Coronary artery (tissue), 2 donors: ENCODE measurements around the gene ACTMAP.

ENCODE experiments used
- DNase-seq: peaks from one replicate; pipeline ENCODE4 v3.0.0-alpha.2; 2017; ENCODE audit warnings: low spot score
- H3K27ac ChIP-seq, 2 donors: fragments of 200-600 bp; sonication (generic); one replicate each; pipeline ENCODE4 v1.5.1; 2016 to 2019
- H3K4me3 ChIP-seq: fragments of 200-600 bp; sonication (generic); 2 replicates; pipeline ENCODE4 v1.5.1; 2016; ENCODE audit warnings: mild to moderate bottlenecking, moderate library complexity
- CTCF ChIP-seq: fragments of 200-600 bp; sonication (generic); IDR thresholded peaks from one replicate; pipeline ENCODE4 v1.5.1; 2019; ENCODE audit warnings: antibody characterized with exemption

ACTMAP gene

GRCh38 chr19:40762754-40763470 is 12.6 kb upstream of the ACTMAP start:
- DNase-seq: no peak
- Histone ChIP-seq H3K27ac (no peak overlapping the region), H3K4me3 (no peak overlapping the region)
- TF ChIP-seq CTCF: no peak

GRCh38 chr19:40759352-40759751 is 9.1 kb upstream of the ACTMAP start:
- DNase-seq: no peak
- Histone ChIP-seq H3K27ac (no peak overlapping the region), H3K4me3 (no peak overlapping the region)
- no peak for TF ChIP-seq CTCF

- no peak for DNase-seq
- TF ChIP-seq CTCF: no peak
Observed at GRCh38 chr19:40758491-40758890, 8.2 kb upstream of the ACTMAP start.

GRCh38 chr19:40756502-40757110 is 6.3 kb upstream of the ACTMAP start:
- H3K27ac ChIP-seq: no peak overlapping the region

More at GRCh38 chr19:40758491-40758890, 8.2 kb upstream of the ACTMAP start:
- Histone ChIP-seq H3K27ac (no peak overlapping the region), H3K4me3 (no peak overlapping the region)

GRCh38 chr19:40755791-40756190 is 5.5 kb upstream of the ACTMAP start:
- peak overlapping the region; percentile 29 for H3K4me3 ChIP-seq
- TF ChIP-seq CTCF: no peak
- DNase-seq: no peak
- no peak overlapping the region for H3K27ac ChIP-seq

More at GRCh38 chr19:40756502-40757110, 6.3 kb upstream of the ACTMAP start:
- H3K4me3 ChIP-seq: no peak overlapping the region
- no peak for TF ChIP-seq CTCF
- DNase-seq: no peak

- Histone ChIP-seq H3K27ac (no peak overlapping the region), H3K4me3 (peak overlapping the region; percentile 29)
- no peak for DNase-seq
- no peak for TF ChIP-seq CTCF
Observed at GRCh38 chr19:40755248-40755624, 5.0 kb upstream of the ACTMAP start.

- no peak for DNase-seq
- no peak for TF ChIP-seq CTCF
- Histone ChIP-seq H3K4me3 (peak overlapping the region; percentile 13), H3K27ac (no peak overlapping the region)
Observed at GRCh38 chr19:40754611-40755247, 4.5 kb upstream of the ACTMAP start.
